GM21619 (cell line): ENCODE measurements around the gene UBN1.

Source experiments
- ATAC-seq: cut with Tn5 transposase; IDR thresholded peaks from one replicate; pipeline ENCODE4 v1.9.1; 2021; ENCODE audit not compliant: unreplicated experiment

UBN1 gene

GRCh38 chr16:4814046-4814445 lies 33.2 kb upstream of the UBN1 start:
- ATAC-seq: no peak

GRCh38 chr16:4814542-4815173 lies 32.6 kb upstream of the UBN1 start:
- no peak for ATAC-seq

- ATAC-seq: no peak
Measured at GRCh38 chr16:4820652-4821051, 26.6 kb upstream of the UBN1 start.

- no peak for ATAC-seq
Measured at GRCh38 chr16:4825196-4825595, 22.1 kb upstream of the UBN1 start.

GRCh38 chr16:4826526-4826925 lies 20.8 kb upstream of the UBN1 start:
- no peak for ATAC-seq

GRCh38 chr16:4826980-4827379 lies 20.3 kb upstream of the UBN1 start:
- no peak for ATAC-seq

GRCh38 chr16:4828567-4829321 lies 18.5 kb upstream of the UBN1 start:
- no peak for ATAC-seq

GRCh38 chr16:4830408-4830807 lies 16.9 kb upstream of the UBN1 start:
- no peak for ATAC-seq

- no peak for ATAC-seq
Measured at GRCh38 chr16:4831616-4832015, 15.7 kb upstream of the UBN1 start.

GRCh38 chr16:4832698-4833343 lies 14.5 kb upstream of the UBN1 start:
- ATAC-seq: no peak

GRCh38 chr16:4833584-4833983 lies 13.7 kb upstream of the UBN1 start:
- ATAC-seq: no peak

GRCh38 chr16:4836727-4837126 lies 10.6 kb upstream of the UBN1 start:
- ATAC-seq: no peak

- peak; percentile 45 for ATAC-seq
Measured at GRCh38 chr16:4837733-4838501, 9.4 kb upstream of the UBN1 start.

- no peak for ATAC-seq
Measured at GRCh38 chr16:4839942-4840341, 7.3 kb upstream of the UBN1 start.

GRCh38 chr16:4840984-4841383 lies 6.3 kb upstream of the UBN1 start:
- no peak for ATAC-seq

- peak; percentile 30 for ATAC-seq
Measured at GRCh38 chr16:4846503-4846900, 779 bp upstream of the UBN1 start.

- ATAC-seq: peak; percentile 10
Measured at GRCh38 chr16:4847774-4848587, 700 bp downstream of the UBN1 start.

GRCh38 chr16:4850211-4850610 lies 2.9 kb downstream of the UBN1 start:
- ATAC-seq: no peak

- ATAC-seq: no peak
Measured at GRCh38 chr16:4852221-4852872, 5.1 kb downstream of the UBN1 start.

GRCh38 chr16:4855371-4855770 lies 8.1 kb downstream of the UBN1 start:
- no peak for ATAC-seq
